HepG2 (cell line): ENCODE results near the gene POU3F1. TPM values are rescaled to one million over a fixed set of nuclear protein-coding genes. Genes with fewer than 3 reads are reported as not detected.
A peak's percentile ranks its signal among the peaks of the same experiment; 100 is the strongest.

Experiments
- ATAD3A ChIP-seq: sonication (generic); formaldehyde crosslinking; IDR thresholded peaks from 2 replicates; pipeline ENCODE4 v1.4.0; 2020; ENCODE audit warnings: missing genetic modification reagents
- FOXA3 ChIP-seq: IDR thresholded peaks from 2 replicates; pipeline ENCODE4 v1.6.1; 2016; ENCODE audit warnings: missing genetic modification reagents, missing compliant biosample characterization
- HNF1B ChIP-seq: sonication (generic); formaldehyde crosslinking; IDR thresholded peaks from 2 replicates; pipeline ENCODE4 v1.5.1; 2020; ENCODE audit warnings: mild to moderate bottlenecking, moderate library complexity, missing genetic modification reagents
- MIER2 ChIP-seq: IDR thresholded peaks from 2 replicates; pipeline ENCODE4 v1.6.1; 2016; ENCODE audit warnings: missing biosample characterization, missing genetic modification reagents
- NFKBIZ ChIP-seq: IDR thresholded peaks from 2 replicates; pipeline ENCODE4 v1.6.1; 2018; ENCODE audit warnings: missing genetic modification reagents, missing compliant biosample characterization
- SMARCE1 ChIP-seq: fragments of 450-650 bp; IDR thresholded peaks from 2 replicates; pipeline ENCODE4 v1.6.1; 2017; ENCODE audit warnings: borderline replicate concordance
- TBX2 ChIP-seq: sonication (generic); formaldehyde crosslinking; IDR thresholded peaks from 2 replicates; pipeline ENCODE4 v1.5.0; 2020; ENCODE audit warnings: missing genetic modification reagents, mild to moderate bottlenecking, borderline replicate concordance
- TRAFD1 ChIP-seq: sonication (generic); formaldehyde crosslinking; IDR thresholded peaks from 2 replicates; pipeline ENCODE4 v1.5.1; 2020; ENCODE audit warnings: missing genetic modification reagents, mild to moderate bottlenecking, borderline replicate concordance
- ZNF768 ChIP-seq: sonication (generic); formaldehyde crosslinking; IDR thresholded peaks from 2 replicates; pipeline ENCODE4 v1.4.0; 2020; ENCODE audit warnings: missing genetic modification reagents
- ZNF770 ChIP-seq: sonication (generic); formaldehyde crosslinking; IDR thresholded peaks from 2 replicates; pipeline ENCODE4 v1.5.0; 2020; ENCODE audit warnings: mild to moderate bottlenecking, missing genetic modification reagents
- ZSCAN5A ChIP-seq: sonication (generic); formaldehyde crosslinking; IDR thresholded peaks from 2 replicates; pipeline ENCODE4 v1.8.0; 2022; ENCODE audit warnings: mild to moderate bottlenecking, missing genetic modification reagents, borderline replicate concordance
- polyA plus RNA-seq, 8 experiments: library from polyadenylated mRNA; depleted of rRNA in 3 of 8; stranded (reverse) in 7 of 8; unstranded in 1 of 8; fragments of >200 nt; fragmentation: Illumina TruSeq in 4 of 8; extraction: Trizol in 4 of 8; gene quantifications; 2 replicates each; pipeline versions ENCODE4 v1.2.1 to v1.2.3, GENCODE V29; 2011 to 2016; ENCODE audit warnings: low read depth in 4 of 8, missing spikeins in 1 of 8, mixed read lengths in 1 of 8; ENCODE audit not compliant: insufficient read depth in 1 of 8
- total RNA-seq, 5 experiments: library from RNA; depleted of rRNA; stranded (reverse); fragments of >200 nt; fragmentation: Illumina TruSeq; extraction: Trizol; gene quantifications; 2 replicates each; pipeline ENCODE4 v1.2.3, GENCODE V29; 2016; ENCODE audit warnings: low read depth in 1 of 5
- TF ChIP-seq, protein P1 (sequence below): sonication (generic); formaldehyde crosslinking; IDR thresholded peaks from 2 replicates; pipeline ENCODE4 v1.5.0; 2020; ENCODE audit warnings: mild to moderate bottlenecking, missing genetic modification reagents, borderline replicate concordance

Gene POU3F1
- total and polyA plus RNA-seq, 2 of the 13 experiments (the other 11 are each of a cell fraction or from before 2014, with no cell fraction given) = not detected

DNA sequence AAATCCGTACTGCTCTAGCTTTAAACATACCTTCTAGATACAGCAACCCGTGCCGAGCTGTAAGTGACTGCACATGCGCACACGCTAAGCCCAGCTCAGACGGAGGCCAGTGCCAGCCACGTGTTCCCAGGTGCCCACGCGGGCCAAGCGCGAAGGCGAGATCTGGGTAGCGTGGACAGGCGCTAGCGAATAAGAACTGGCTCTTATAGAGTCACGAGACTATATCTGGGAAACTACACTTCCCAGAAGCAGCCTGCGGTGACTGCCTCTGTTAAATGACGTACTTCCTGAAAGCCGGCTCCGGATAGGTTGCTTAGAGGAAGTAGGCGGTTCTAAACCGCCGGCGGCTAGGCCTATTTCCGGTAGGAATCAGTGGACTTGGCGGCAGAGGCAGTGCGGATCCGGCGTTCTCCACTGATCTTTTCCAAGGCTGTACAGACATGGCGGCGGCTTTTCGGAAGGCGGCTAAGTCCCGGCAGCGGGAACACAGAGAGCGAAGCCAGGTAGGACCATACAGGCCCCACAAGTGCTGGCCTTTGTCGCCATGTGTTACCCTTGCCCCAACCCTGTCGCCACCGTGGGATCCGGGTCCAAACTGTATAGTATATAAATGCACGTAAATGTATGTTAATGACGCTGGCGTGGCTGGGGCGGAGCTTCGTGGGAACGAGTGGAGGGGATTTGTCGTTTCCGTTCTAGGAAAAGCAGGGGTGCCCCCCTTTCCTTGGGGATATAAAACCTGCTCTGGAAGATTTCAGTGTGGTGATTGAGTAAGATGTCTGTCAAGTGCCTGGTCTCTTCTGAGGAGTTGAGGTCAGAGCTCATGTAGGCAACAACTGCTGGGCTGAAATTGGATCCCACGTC lies 34.0 kb downstream of the POU3F1 start, which contains the start of gene UTP11 (continued):
- peak; percentile 78 for TF ChIP-seq MIER2 (CRISPR knock-in tag)
- peak; percentile 66 for TF ChIP-seq FOXA3 (CRISPR knock-in tag)
- peak; percentile 64 for TF ChIP-seq HNF1B (CRISPR knock-in tag)
- TF ChIP-seq SMARCE1 = no peak
- TF ChIP-seq, protein P1, sequence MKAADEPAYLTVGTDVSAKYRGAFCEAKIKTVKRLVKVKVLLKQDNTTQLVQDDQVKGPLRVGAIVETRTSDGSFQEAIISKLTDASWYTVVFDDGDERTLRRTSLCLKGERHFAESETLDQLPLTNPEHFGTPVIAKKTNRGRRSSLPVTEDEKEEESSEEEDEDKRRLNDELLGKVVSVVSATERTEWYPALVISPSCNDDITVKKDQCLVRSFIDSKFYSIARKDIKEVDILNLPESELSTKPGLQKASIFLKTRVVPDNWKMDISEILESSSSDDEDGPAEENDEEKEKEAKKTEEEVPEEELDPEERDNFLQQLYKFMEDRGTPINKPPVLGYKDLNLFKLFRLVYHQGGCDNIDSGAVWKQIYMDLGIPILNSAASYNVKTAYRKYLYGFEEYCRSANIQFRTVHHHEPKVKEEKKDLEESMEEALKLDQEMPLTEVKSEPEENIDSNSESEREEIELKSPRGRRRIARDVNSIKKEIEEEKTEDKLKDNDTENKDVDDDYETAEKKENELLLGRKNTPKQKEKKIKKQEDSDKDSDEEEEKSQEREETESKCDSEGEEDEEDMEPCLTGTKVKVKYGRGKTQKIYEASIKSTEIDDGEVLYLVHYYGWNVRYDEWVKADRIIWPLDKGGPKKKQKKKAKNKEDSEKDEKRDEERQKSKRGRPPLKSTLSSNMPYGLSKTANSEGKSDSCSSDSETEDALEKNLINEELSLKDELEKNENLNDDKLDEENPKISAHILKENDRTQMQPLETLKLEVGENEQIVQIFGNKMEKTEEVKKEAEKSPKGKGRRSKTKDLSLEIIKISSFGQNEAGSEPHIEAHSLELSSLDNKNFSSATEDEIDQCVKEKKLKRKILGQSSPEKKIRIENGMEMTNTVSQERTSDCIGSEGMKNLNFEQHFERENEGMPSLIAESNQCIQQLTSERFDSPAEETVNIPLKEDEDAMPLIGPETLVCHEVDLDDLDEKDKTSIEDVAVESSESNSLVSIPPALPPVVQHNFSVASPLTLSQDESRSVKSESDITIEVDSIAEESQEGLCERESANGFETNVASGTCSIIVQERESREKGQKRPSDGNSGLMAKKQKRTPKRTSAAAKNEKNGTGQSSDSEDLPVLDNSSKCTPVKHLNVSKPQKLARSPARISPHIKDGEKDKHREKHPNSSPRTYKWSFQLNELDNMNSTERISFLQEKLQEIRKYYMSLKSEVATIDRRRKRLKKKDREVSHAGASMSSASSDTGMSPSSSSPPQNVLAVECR (CRISPR knock-in tag) = peak; percentile 86
- TF ChIP-seq TRAFD1 = peak; percentile 74; the same call in 1 of the 2 replicates
- TF ChIP-seq ZNF770 (CRISPR knock-in tag) = no peak
- TF ChIP-seq TBX2 = peak; percentile 78; the same call in 1 of the 2 replicates
- peak; percentile 81; the same call in 1 of the 2 replicates for TF ChIP-seq ZNF768 (CRISPR knock-in tag)
- peak; percentile 89; the same call in 1 of the 2 replicates for TF ChIP-seq NFKBIZ (CRISPR knock-in tag)
- TF ChIP-seq ATAD3A (CRISPR knock-in tag) = no peak
- 0 out of 2 replicates have a peak, but pooled peaks have one; percentile 59 for TF ChIP-seq ZSCAN5A (CRISPR knock-in tag)
